Left renal cortex interstitium (tissue), 4 donors: ENCODE results near the gene STARD10. TPM values are rescaled to one million over a fixed set of nuclear protein-coding genes. Genes with fewer than 3 reads are reported as not detected.
"Not testable (repeated sequence)": the region's sequence is repeated elsewhere in the genome, so short reads cannot be mapped to it uniquely, and the experiment has no call there.

ENCODE experiments used
- DNase-seq, 4 donors: peaks; one replicate each; pipeline ENCODE4 v3.0.0-alpha.2; 2013; ENCODE audit warnings: low read depth in 4 of 4, low spot score in 2 of 4, missing footprints in 1 of 4
- polyA plus RNA-seq, 4 donors: library from polyadenylated mRNA; unstranded; fragments of 120-200 nt; gene quantifications; one replicate each; pipeline ENCODE4 v1.2.1, GENCODE V29; 2013; ENCODE audit not compliant: insufficient read length in 4 of 4

STARD10 gene, protein sequence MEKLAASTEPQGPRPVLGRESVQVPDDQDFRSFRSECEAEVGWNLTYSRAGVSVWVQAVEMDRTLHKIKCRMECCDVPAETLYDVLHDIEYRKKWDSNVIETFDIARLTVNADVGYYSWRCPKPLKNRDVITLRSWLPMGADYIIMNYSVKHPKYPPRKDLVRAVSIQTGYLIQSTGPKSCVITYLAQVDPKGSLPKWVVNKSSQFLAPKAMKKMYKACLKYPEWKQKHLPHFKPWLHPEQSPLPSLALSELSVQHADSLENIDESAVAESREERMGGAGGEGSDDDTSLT
- polyA plus RNA-seq = 10 to 100 TPM; 70.6 to 84.7 (median 82.3) TPM

DNA sequence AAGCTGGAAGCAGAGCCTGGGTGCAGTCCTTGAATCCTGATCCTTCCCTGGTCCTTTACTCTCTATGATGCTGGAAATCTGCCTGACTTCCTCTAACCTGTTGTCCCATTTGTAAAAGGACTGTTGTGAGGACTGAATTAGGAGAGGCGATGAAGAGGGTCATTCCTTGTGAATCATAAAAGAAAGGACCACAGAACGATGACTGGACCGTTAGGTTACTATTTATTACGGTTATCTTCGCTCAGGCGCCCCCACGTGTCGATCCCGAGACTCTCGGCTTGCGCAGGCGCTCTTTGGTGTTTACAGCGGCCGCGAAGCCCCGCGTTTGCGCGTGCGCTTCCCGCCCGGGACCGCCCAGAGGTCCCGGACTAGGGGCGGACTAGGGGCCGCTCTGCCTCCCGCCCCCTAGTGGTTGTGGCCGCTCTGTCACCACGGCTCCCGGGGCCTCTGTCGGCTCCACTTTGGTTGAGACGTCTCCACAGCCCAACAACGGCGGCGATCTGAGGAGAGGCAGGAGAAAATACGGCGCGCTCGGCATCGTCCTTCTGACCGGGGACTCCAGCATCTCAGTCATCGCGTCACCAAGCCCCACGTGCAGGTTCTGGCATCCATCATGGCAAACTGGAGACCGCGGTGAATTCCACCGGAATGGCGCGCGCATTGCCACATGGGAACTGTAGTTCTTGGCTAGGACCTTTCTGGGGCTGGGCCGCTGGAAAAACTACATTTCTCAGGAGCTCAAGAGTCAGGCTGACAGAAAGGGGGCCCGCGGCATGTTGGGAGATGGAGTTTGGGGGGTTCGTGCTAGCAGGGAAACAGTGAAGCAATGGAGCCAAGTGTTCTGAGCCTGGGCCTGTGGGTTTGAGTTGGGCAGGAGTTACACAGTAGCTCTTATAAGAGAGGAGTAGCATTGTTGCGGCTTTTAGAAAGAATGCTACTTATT, at the start of gene STARD10:
STARD10 (minus strand) TSS at position 623 of the 943 bp plus-strand sequence. CDS start 12,866 bp downstream, outside the sequence.
- peak; percentile 94 to 99 (median 96) for DNase-seq

DNA sequence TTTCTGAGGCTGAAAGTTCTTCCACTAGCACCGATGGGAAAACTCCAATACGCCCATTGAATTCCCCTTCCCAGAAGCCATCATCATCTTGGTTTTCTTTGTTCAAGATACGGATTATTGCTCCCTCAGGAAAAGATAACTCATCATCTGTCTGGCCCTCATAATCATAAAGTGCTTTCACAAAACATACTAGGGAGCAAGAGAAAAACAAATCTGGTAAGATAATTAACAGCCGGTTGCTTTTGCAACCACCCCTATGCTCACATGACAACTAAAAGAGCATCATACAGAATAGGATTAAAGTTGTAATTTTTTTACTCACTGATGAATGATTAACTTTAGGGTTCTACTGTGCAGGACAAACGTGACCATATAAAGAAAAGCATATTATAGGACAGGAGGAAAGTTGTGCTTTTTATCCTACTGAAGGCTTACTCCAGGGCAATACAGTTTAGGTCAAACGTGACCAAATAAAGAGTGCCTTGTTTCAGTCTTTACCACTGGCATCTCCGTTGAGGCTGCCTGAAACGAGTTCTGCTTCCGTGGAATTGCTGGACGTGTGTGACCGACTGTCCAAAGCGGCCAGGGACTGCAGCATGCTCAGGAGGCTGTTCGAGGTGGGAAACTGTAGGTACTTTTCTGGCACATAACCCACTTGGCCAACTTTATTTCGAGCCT, 48.9 kb upstream of the STARD10 start:
- DNase-seq = no peak

DNA sequence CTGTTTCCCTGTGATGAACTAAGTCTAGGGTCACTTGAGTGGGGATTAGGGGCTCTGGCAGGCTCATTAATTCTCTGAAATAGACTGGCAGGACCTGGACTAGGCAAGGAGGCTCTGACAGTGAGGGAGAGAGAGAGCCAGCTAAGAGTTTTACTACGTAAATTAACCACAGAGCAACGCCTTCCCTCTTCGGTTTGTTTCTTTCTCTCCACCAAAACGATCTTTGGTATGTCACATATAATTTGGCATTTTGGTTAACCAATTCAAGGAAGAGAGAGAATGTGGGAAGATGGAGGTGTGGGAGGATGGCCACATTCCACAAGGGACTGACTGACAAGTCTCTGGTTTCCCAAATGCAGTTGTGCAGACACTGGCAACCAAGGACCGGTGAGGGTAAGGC, 48.3 kb upstream of the STARD10 start:
- DNase-seq = no peak

DNA sequence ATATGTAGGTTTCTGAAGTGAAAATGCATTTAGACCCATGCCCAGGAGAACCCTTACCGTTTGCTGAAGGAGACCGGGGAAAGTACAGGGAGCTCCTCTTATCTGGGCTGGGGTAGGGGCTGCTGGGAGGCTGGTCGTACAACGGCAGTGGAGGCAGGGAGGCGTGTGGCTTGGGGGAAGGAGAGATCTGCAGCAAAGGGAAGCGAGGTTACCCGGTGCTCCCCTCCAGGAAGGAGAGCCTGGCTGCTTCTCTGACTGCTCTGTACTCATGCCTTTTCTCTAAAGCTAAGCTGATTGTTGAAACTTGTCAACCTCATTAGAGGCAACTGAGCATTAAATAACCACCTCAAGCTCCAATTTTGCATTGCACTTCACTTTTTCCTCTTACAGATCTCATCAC, 47.5 kb upstream of the STARD10 start:
- DNase-seq = no peak

DNA sequence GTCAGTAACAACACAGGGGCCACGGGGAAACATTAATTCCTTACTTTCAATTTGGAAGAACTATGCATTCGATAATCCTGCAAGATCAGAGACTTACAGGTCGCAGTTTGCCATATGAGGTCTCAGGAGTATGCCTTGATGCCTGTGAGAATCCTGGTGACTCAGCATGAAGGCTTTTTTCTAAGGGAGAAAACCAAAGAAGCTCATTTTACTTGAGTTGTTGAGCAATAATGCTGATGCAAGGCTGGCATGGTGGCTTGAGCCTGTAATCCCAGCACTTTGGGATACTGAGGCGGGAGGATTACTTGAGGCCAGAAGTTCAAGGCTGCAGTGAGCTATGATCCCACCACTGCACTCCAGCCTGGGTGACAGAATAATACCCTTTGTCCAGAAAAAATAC, 46.9 kb upstream of the STARD10 start:
- DNase-seq = no peak

DNA sequence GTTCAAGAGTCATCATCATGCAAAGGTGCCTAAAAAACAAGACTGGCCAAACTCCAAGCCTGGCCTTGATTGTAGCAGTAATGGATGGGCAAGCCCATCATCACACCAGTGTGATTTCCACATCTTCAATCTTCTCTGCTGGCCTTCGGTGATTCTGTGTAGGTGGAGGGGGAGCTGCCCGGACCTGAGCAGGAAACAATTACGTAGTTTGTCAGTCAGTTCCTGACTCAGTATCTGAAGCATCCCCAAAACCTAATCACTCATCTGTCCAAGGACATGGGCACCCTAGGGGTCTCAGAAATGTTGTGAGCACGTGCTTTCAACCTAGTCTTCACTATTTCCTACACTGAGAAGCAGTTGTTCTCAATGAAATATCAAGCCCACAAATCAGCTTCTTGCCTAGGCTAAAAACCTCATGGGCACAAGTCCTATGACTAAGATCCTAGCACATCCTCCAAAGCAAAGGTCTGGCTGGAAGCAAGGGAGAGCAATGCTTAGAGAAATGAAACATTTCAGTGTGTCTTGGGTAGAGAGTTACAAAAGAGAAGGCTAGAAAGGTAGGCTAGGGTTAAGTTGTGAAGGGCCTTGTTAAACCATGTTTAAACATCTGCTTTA, 45.0 kb upstream of the STARD10 start:
- DNase-seq = no peak

DNA sequence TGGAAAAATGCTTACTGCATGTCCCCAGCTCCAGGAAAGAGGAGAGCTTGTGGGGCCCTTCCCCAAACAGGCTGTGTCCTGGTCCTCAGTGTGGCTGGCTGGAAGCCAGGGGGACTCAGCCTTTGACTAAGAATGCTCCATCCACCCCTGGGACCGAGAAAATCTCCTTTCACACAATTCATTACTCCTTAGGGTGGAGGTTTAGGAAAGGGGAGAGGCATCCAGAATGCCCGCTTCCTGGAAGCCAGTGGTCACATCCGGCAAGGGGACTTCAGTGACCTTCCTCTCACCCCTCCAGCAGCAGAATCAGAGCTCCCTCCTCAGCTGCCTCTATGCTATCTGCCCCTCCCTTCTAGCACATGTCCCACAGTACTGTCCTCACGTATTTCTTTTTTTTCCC, 42.3 kb upstream of the STARD10 start:
- DNase-seq = no peak

DNA sequence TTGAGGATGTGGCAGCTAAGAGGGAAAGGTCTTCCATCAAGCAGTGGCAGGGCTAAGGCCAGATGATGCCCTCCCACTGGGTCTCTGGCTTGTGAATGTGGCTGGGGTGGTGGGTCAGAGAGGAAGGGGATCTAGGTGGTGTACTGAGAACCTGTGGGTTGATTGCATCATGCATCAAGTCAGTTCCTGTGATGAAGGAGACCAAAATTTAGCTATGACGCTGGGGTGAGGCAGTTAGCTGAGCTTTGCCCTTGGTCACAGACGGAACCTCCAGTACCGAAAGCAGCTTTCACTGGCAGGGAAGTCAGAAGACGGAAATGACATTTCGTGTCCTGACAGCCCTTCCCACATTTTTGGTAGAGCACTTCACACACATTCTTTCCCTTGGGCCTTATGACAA, 41.1 kb upstream of the STARD10 start:
- DNase-seq = no peak

DNA sequence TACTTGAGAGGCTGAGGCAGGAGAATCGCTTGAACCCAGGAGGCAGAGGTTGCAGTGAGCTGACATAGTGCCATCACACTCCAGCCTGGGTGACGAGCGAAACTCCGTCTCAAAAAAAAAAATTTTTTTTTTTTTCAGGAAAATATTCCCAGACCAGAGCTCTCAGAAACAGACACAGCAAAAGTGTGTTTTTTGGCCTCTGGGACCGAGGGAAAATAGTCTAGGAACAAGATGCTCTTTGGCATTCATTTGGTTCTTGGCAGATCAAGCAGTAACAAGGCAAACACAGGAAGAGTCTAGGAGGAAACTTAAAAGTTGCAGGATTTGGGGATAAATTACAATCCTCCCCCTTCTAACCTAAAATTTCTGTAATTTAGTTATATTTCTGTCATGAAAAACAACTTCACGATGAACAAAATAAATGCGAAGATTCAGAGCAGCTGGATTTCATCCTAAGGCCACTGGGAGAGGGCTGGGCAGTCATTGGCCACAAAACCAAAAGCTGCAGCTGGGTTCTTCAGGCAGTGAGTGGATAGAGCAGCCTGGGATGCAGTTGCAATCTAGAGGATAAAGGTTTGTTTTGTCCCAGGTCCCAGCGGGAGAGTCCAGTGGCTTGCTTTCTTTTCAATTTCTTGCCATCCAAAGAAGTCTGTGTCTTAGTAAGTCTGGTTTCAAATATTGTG, 40.1 kb upstream of the STARD10 start:
- peak in 1 of 4 donors; percentile 71 for DNase-seq

DNA sequence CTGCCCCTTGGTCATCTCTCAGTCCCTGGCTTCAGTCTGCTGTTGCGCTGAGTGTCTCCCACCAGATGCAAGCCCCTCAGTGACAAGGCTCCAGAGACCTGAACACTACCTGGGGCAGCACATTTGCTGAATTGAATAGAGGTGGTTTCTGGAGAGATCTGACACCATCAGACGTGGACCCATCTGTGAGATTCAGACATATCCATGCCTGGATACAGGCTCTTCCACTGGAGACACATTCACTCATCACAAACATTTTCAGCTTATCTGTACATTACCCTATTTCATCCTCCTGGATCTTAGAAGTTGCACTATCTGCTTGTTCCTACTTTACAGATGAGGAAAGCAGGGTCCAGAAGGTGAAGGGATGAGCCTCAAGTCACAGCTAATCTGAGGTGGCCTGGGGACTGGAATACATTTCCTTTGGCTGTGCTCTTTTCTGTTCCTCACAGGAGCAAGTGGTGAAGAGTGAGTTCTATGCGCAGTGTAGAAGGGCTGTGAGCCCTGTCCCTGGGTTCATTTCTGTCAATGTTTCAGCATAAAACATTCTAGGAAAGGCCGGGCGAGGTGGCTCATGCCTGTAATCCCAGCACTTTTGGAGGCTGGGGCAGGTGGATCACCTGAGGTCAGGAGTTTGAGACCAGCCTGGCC, 39.4 kb upstream of the STARD10 start:
- no peak for DNase-seq

DNA sequence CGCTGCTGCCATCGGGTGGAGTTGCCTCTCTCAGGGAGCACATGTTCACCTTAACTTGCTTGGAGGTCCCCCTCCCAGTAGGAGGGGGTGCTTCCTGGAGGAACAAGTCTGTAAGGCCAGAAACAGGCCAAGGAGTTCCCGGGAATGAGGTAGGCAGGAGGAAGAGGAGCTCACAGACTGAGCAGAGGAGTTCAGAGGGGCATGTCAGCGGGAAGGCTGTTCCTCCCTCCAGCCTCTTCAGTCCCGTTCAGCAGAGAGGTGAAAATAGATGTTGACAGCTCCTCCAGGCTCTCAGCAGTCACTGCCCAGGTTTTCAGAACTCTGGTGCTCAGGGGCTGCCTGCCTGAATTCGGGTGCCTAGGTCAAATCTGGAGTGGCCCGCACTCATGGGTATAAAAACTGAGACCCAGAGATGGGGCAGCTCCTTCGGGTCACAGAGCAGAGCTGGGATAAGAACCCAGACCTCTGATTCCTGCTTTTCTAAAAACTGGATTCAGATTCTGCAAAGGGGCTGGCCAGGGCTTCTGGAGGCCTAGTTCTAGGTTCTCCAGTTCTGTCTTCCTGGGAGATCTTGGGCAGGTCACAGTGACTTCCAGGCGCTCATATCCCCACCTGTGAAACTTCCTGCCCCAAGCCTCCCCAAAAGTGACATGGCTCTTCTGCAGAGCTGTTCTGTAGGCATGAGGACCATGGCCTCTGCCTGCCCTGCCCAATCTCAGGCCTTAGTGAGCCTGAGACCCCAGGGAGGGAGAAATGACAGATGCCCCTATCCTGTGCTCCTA, 38.6 kb upstream of the STARD10 start:
- DNase-seq = no peak

DNA sequence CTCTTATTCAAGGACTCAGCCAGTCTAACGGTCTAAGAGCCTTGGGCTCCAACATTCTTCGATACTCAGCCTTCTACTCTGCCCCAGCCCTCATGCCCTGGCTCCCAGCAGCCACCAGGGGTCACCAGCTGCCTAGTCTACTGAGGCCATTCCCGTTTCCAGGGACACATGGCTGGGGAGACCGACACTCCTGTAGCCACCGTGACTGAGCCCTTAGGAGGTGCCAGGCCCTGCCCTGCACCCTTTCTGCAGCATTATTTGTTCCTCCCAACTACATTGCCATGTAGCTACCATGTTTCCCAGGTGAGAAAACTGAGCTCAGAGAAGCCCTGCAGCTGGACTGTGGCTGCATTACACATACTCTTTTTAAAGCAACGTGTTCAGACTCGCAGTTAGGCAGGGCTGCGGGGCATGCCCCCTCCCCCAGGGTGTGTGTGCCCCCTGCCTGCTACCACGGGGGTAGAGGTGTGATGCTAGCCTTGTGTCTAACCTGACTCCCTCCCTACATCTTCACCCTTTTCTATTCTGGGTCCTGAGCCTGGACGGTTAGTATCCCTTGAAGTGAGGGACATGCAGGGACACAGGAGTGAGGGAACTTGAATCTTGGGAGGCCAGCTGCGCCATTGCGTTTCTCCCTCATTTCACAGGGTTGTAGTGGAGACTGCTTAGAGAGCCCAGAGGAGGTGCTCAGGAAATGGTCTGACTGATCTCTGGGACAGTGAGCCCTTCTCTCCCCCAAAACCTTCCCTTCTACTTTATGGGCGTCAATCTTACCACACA, 37.9 kb upstream of the STARD10 start:
- DNase-seq = peak in 1 of 4 donors; percentile 81

DNA sequence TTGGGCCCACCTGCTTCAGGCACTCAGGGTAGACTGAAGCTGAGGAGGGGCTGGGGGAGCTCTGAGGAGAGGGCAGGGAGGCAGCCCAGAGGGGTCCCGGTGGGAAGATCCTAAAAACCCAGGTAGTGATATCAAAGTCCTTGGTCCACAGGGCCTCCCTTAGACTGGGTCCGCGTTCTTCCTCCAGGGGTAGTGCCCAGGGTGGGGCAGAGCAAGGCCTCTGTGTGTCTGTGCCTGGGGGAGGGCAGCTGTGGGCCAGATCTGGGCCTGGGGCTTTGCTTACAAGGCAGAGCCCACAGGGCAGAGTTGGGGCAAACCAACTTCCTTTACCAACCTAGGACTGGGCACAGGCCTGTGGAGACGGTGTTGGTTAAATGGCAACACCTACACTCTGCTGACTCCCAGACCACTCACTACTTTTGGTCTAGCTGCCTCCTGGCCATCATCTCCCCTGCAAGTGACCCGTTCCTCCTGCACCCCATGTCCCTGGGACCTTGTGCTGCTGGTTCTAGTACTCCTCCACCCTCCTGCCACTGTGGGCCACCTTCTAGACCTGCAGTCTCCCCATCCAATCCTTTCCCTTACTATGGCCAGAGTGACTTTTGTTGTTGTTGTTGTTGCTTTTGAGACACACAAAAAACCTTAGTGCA, 36.2 kb upstream of the STARD10 start:
- DNase-seq = no peak

DNA sequence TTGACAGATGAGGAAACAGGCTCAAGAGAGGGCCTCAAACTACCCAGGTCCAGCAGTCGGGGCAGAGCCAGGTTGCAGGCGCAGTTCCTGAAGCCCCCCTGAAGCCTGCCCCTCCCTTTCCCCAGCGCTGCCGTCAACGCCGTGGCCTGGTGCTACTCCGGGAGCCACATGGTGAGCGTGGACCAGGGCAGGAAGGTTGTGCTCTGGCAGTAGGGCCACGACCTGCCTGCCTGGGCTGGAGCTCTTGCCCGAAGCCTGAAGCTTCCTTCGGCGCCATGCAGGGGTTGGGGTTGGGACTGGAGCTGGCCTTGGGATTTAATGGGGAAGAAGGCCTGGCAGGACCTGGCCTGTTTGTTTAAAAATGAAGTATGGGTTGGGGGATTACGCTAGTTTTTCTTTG, 35.3 kb upstream of the STARD10 start:
- no peak for DNase-seq

DNA sequence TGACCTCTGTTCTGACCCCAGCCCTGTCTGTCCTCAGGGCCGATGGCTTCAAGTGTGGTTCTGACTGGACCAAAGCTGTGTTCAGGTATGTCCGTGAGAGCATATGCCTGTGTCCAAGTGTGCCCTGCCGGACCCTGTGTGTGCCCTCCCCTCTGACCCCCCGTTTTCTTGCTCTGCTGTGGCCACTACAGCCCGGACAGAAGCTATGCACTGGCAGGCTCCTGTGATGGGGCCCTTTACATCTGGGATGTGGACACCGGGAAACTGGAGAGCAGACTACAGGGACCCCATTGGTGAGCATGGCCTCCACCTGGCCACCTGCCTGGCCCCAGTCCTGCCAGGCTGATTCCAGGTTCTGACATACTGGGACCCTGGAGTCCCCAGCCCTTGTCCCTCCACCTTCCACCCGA, 34.9 kb upstream of the STARD10 start:
- DNase-seq = no peak

DNA sequence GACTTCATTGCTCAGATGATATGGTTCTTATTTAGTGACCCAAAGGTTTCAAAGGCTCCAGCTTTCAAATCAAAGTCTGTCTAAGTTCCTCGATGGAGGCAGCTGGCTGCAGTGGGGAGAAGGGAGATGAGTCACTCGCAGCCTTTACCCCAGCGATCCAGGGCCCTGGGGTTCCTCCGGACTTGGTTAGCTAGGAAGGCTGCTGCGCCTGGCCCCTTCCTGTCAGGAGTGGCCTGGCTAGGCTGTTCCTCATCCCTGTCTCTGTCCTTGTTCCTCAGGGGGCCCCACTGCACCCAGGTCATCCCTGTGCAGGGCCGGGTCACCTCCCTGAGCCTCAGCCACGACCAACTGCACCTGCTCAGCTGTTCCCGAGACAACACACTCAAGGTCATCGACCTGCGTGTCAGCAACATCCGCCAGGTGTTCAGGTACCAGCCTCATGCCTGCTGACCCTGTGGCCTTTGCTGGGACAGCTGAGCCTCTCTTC, 34.3 kb upstream of the STARD10 start:
- DNase-seq = no peak

DNA sequence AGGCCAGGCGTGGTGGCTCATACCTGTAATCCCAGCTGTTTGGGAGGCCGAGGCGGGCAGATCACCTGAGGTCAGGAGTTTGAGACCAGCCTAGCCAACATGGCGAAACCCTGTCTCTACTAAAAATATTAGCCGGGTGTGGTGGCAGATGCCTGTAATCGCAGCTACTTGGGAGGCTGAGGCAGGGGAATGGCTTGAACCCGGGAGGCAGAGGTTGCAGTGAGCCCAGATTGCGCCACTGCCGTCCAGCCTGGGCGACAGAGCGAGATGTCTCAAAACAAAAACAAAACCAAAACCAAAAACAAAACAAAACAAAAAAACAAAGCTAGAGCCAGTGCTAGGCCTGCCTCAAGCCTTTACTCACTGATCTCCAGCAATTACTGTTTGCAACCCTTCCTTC, 33.8 kb upstream of the STARD10 start:
- DNase-seq = not testable (repeated sequence)
